HepG2 (cell line): ENCODE measurements around the gene RAB17. TPM values are rescaled to one million over a fixed set of nuclear protein-coding genes. Genes with fewer than 3 reads are reported as not detected.

Source experiments
- ATAC-seq: fragments of 200-7000 bp; cut with Tn5 transposase; 3 replicates; pipeline ENCODE4 v1.9.1; 2020; ENCODE audit warnings: mild to moderate bottlenecking, moderate library complexity
- BruUV-seq: library from RNA; stranded (reverse); fragments of 400-500 nt; replicated peaks from 2 replicates; lab custom pipeline; 2021; lab: Mats Ljungman, UMichigan
- CTCF ChIA-PET: fragments of 300-600 bp; formaldehyde crosslinking; extraction: SDS; loops from one replicate; lab custom pipeline; 2021; ENCODE audit warnings: low total read pairs, inconsistent platforms, low intra/inter-chr PET ratio; lab: Yijun Ruan, JAX
- POLR2A ChIA-PET: fragments of 350-600 bp; sonication (Branson Sonifier 250); formaldehyde crosslinking; loops from one replicate; lab custom pipeline; 2020; ENCODE audit warnings: antibody characterized with exemption, inconsistent platforms; lab: Yijun Ruan, JAX
- DNase-seq: peaks from one replicate; pipeline ENCODE4 v3.0.0-alpha.2; 2015; ENCODE audit warnings: low spot score
- FAIRE-seq: peaks from 3 replicates; lab custom pipeline; 2011; peaks lifted over from hg19 to GRCh38; lab: Jason Lieb, UNC
- H2AFZ ChIP-seq: one replicate; pipeline ENCODE4 v1.6.1; 2011; ENCODE audit warnings: low read length, inconsistent platforms
- H3K27ac ChIP-seq: fragments of 300-600 bp; 3 replicates; pipeline ENCODE4 v1.8.0; 2011; ENCODE audit warnings: mixed run types, mild to moderate bottlenecking, mixed read lengths, low read length, inconsistent platforms; ENCODE audit not compliant: insufficient read depth; ENCODE audit errors: extremely low read length
- H3K27me3 ChIP-seq, 2 experiments: fragments of 200-600 bp in 1 of 2; 2 replicates in 1 of 2; 3 replicates in 1 of 2; pipeline versions ENCODE4 v1.6.0 to v1.8.0; 2011; ENCODE audit warnings: low read length in 2 of 2, mild to moderate bottlenecking in 2 of 2, moderate library complexity in 2 of 2, inconsistent platforms in 1 of 2; ENCODE audit not compliant: insufficient read depth in 2 of 2, control insufficient read depth in 1 of 2
- H3K36me3 ChIP-seq, 2 experiments: fragments of 200-600 bp in 1 of 2; replicated peaks in 1 of 2; 2 replicates in 1 of 2; 3 replicates in 1 of 2; pipeline versions ENCODE4 v1.5.1 to v1.8.0; 2011; ENCODE audit warnings: low read length in 2 of 2, inconsistent platforms in 1 of 2; ENCODE audit not compliant: insufficient read depth in 2 of 2, control insufficient read depth in 1 of 2
- H3K4me1 ChIP-seq: 2 replicates; pipeline ENCODE4 v1.5.1; 2012; ENCODE audit warnings: low read length, inconsistent platforms; ENCODE audit not compliant: insufficient read depth
- H3K4me2 ChIP-seq: 2 replicates; pipeline ENCODE4 v1.6.0; 2011; ENCODE audit warnings: low read depth, low read length, inconsistent platforms
- H3K4me3 ChIP-seq, 3 experiments: fragments of 200-600 bp in 1 of 3; sonication (generic), shearing (Covaris generic) in 1 of 3; replicated peaks in 1 of 3; 2 replicates each; pipeline ENCODE4 v1.5.1; 2011 to 2016; ENCODE audit warnings: low read length in 3 of 3, inconsistent platforms in 2 of 3, low read depth in 2 of 3, mild to moderate bottlenecking in 2 of 3, control low read depth in 1 of 3, mixed read lengths in 1 of 3; ENCODE audit not compliant: insufficient read depth in 1 of 3
- H3K79me2 ChIP-seq: one replicate; pipeline ENCODE4 v1.6.1; 2011; ENCODE audit warnings: low read length, inconsistent platforms; ENCODE audit not compliant: insufficient read depth
- H3K9ac ChIP-seq: 2 replicates; pipeline ENCODE4 v1.6.0; 2011; ENCODE audit warnings: mild to moderate bottlenecking, low read depth, low read length, inconsistent platforms; ENCODE audit not compliant: insufficient read depth
- H3K9me3 ChIP-seq: 2 replicates; pipeline ENCODE4 v1.5.1; 2012; ENCODE audit warnings: mild to moderate bottlenecking, low read length
- H4K20me1 ChIP-seq: 2 replicates; pipeline ENCODE4 v1.6.0; 2011; ENCODE audit warnings: inconsistent platforms, mild to moderate bottlenecking, low read length, moderate library complexity; ENCODE audit not compliant: insufficient read depth
- HNRNPUL1 ChIP-seq: fragments of 200-400 bp; formaldehyde crosslinking; IDR thresholded peaks from 2 replicates; pipeline ENCODE4 v1.6.1; 2017; ENCODE audit warnings: low read depth, mild to moderate bottlenecking, low read length, moderate library complexity
- MYNN ChIP-seq: sonication (generic); formaldehyde crosslinking; IDR thresholded peaks from 2 replicates; pipeline ENCODE4 v1.4.0; 2020; ENCODE audit warnings: mild to moderate bottlenecking, low read depth, missing genetic modification reagents
- NR2F1 ChIP-seq, 2 experiments: fragments of 450-650 bp in 1 of 2; formaldehyde crosslinking in 1 of 2; IDR thresholded peaks; 2 replicates each; pipeline versions ENCODE4 v1.5.0 to v1.6.1; 2016 to 2020; ENCODE audit warnings: mild to moderate bottlenecking in 1 of 2, missing compliant biosample characterization in 1 of 2, missing genetic modification reagents in 1 of 2, moderate library complexity in 1 of 2
- USF2 ChIP-seq, 2 experiments: sonication (generic) in 1 of 2; formaldehyde crosslinking in 1 of 2; IDR thresholded peaks; 2 replicates each; pipeline versions ENCODE4 v1.5.1 to v1.6.1; 2011 to 2020; ENCODE audit warnings: borderline replicate concordance in 1 of 2, low read depth in 1 of 2, low read length in 1 of 2, mild to moderate bottlenecking in 1 of 2, missing genetic modification reagents in 1 of 2, moderate library complexity in 1 of 2
- WGBS: methylation state at CpG from one replicate; pipeline ENCODE4 v1.1.6; 2017; ENCODE audit warnings: low lambda C conversion rate; 5-methylcytosine and 5-hydroxymethylcytosine counted together
- in situ Hi-C: cut with HindIII; loops from 2 replicates; pipeline ENCODE4 v1.10.0; 2017; ENCODE audit warnings: low pct_unique_long_range_greater_than_20kb; ENCODE audit not compliant: extremely low pct_ligation_motif_present
- intact Hi-C: fragments of 100-400 bp; cut with micrococcal nuclease; formaldehyde crosslinking; loops from one replicate; pipeline ENCODE4 v1.10.0; 2022; ENCODE audit not compliant: unreplicated experiment
- polyA plus RNA-seq, 8 experiments: library from polyadenylated mRNA; depleted of rRNA in 3 of 8; stranded (reverse) in 7 of 8; unstranded in 1 of 8; fragments of >200 nt; fragmentation: Illumina TruSeq in 4 of 8; extraction: Trizol in 4 of 8; gene quantifications; 2 replicates each; pipeline versions ENCODE4 v1.2.1 to v1.2.3, GENCODE V29; 2011 to 2016; ENCODE audit warnings: low read depth in 4 of 8, missing spikeins in 1 of 8, mixed read lengths in 1 of 8; ENCODE audit not compliant: insufficient read depth in 1 of 8
- total RNA-seq, 5 experiments: library from RNA; depleted of rRNA; stranded (reverse); fragments of >200 nt; fragmentation: Illumina TruSeq; extraction: Trizol; gene quantifications; 2 replicates each; pipeline ENCODE4 v1.2.3, GENCODE V29; 2016; ENCODE audit warnings: low read depth in 1 of 5
- TF ChIP-seq, protein P1 (sequence below): sonication (generic); formaldehyde crosslinking; conservative IDR thresholded peaks from 2 replicates; pipeline ENCODE4 v1.4.0; 2020; ENCODE audit warnings: mild to moderate bottlenecking, missing genetic modification reagents, moderate library complexity
- TF ChIP-seq, protein P2 (sequence below): IDR thresholded peaks from 2 replicates; pipeline ENCODE4 v1.6.1; 2012; ENCODE audit warnings: low read length, improper control_type of control experiment
- TF ChIP-seq, protein P3 (sequence below): sonication (generic); formaldehyde crosslinking; IDR thresholded peaks from 2 replicates; pipeline ENCODE4 v1.8.1; 2023; ENCODE audit warnings: mild to moderate bottlenecking, missing genetic modification reagents

Gene RAB17
- total and polyA plus RNA-seq, 2 of the 13 experiments (the other 11 are each of a cell fraction or from before 2014, with no cell fraction given): 68.0 to 124 TPM

DNA sequence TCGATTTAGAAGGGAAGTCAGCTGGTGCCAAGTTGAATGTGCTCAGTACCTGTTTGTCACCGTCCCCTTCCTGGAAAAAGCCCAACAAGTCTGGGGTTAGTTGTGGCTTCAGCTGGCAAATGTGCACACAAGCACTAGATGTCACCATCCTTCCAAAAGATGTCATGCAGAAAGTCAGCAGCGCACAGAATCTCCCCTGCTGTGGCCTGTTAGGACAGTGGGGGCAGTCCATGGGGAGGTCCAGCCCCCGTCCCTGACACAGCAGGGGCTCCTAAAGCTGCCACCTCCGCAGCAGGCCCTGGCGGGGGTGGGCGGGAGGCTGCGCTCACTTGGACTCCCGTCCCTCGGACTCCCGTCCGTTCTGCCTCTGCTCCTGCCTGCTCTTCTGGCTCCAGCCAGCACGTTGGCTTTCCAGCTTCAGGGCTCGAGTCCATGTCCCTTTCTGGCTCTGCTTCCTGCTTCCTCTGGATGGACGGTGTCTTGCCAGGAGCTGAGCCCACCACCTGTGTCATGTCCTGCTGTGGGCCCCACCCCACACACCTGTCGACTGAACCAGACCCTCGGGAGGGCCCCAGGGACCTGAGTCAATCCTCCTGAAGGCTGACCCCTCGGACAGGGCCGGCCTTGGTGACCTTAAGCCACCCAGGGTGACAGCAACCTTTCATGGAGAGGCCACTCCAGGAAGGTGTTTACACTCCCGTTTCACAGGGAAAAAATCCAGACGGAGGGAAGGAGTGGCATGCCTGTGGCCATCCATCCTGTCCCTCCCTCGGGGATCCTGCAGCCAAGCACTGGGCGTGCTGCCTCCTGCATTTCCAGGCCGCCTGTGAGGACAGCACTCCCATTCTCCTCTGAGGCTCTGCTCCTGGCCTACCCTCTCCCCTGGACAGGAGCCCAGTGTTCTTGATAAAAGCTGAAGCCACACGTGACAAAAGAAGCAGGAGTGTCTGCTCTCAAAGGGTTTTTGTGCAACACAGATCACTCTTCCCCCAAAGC lies 8.5 kb downstream of the RAB17 start (continued):
- TF ChIP-seq, protein P1, sequence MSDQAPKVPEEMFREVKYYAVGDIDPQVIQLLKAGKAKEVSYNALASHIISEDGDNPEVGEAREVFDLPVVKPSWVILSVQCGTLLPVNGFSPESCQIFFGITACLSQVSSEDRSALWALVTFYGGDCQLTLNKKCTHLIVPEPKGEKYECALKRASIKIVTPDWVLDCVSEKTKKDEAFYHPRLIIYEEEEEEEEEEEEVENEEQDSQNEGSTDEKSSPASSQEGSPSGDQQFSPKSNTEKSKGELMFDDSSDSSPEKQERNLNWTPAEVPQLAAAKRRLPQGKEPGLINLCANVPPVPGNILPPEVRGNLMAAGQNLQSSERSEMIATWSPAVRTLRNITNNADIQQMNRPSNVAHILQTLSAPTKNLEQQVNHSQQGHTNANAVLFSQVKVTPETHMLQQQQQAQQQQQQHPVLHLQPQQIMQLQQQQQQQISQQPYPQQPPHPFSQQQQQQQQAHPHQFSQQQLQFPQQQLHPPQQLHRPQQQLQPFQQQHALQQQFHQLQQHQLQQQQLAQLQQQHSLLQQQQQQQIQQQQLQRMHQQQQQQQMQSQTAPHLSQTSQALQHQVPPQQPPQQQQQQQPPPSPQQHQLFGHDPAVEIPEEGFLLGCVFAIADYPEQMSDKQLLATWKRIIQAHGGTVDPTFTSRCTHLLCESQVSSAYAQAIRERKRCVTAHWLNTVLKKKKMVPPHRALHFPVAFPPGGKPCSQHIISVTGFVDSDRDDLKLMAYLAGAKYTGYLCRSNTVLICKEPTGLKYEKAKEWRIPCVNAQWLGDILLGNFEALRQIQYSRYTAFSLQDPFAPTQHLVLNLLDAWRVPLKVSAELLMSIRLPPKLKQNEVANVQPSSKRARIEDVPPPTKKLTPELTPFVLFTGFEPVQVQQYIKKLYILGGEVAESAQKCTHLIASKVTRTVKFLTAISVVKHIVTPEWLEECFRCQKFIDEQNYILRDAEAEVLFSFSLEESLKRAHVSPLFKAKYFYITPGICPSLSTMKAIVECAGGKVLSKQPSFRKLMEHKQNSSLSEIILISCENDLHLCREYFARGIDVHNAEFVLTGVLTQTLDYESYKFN (CRISPR knock-in tag): no peak

DNA sequence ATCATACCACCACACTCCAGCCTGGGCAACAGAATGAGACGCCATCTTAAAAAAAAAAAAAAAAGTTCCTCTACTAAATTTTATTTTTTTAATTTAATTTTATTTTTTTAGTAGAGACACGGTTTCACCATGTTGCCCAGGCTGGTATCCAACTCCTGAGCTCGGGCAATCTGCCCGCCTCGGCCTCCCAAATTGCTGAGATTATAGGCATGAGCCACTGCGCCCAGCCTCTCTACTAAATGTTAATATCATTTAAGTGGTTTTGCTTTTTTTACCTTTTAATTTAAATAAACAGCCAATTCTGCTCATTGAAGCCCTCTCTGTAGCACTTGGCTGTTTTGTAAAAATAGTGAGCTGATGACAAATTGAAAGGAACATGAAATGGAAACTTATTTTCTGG lies 9.2 kb downstream of the RAB17 start:
- Histone ChIP-seq H3K27ac (peak overlapping the region; percentile 66), H3K9me3 (no peaks in the 10 kb centered on the region), H3K9ac (no peak overlapping the region), H4K20me1 (peaks cover 16% of the 10 kb centered on the region; the same call in 1 of the 2 replicates), H3K4me1 (peaks cover 50% of the 10 kb centered on the region), H2AFZ (no peak overlapping the region), H3K4me3 (no peak overlapping the region), H3K36me3 (peaks cover 28 to 61% of the 10 kb centered on the region in 2 experiments), H3K79me2 (peaks cover 18% of the 10 kb centered on the region), H3K4me2 (no peak overlapping the region), H3K27me3 (no peaks in the 10 kb centered on the region)
- 98% methylated on average over 6 of the region's 6 CpGs for WGBS
- FAIRE-seq (no peak), ATAC-seq (no peak), DNase-seq (no peak)
- in situ Hi-C loops (loop anchor here (5.0 kb wide), 1 partner anchor 91 kb away; no protein-coding TSS in a partner anchor), intact Hi-C loops (loop anchor here (1.0 kb wide), 1 partner anchor 104 kb away; no protein-coding TSS in a partner anchor)
- ChIA-PET CTCF (interaction anchor here (0.7 to 2.3 kb wide), 4 partner anchors 23 to 193 kb away, joined by 3 to 20 read pairs (median 6); no protein-coding TSS in a partner anchor), POLR2A (interaction anchor here (0.7 to 2.5 kb wide), 5 partner anchors 9 to 163 kb away, joined by 3 to 13 read pairs (median 3); no protein-coding TSS in a partner anchor)
- no TSS peak for BruUV-seq
- TF ChIP-seq MYNN: no peak
- TF ChIP-seq, protein P2, sequence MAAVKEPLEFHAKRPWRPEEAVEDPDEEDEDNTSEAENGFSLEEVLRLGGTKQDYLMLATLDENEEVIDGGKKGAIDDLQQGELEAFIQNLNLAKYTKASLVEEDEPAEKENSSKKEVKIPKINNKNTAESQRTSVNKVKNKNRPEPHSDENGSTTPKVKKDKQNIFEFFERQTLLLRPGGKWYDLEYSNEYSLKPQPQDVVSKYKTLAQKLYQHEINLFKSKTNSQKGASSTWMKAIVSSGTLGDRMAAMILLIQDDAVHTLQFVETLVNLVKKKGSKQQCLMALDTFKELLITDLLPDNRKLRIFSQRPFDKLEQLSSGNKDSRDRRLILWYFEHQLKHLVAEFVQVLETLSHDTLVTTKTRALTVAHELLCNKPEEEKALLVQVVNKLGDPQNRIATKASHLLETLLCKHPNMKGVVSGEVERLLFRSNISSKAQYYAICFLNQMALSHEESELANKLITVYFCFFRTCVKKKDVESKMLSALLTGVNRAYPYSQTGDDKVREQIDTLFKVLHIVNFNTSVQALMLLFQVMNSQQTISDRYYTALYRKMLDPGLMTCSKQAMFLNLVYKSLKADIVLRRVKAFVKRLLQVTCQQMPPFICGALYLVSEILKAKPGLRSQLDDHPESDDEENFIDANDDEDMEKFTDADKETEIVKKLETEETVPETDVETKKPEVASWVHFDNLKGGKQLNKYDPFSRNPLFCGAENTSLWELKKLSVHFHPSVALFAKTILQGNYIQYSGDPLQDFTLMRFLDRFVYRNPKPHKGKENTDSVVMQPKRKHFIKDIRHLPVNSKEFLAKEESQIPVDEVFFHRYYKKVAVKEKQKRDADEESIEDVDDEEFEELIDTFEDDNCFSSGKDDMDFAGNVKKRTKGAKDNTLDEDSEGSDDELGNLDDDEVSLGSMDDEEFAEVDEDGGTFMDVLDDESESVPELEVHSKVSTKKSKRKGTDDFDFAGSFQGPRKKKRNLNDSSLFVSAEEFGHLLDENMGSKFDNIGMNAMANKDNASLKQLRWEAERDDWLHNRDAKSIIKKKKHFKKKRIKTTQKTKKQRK: no peak
- TF ChIP-seq, protein P3, sequence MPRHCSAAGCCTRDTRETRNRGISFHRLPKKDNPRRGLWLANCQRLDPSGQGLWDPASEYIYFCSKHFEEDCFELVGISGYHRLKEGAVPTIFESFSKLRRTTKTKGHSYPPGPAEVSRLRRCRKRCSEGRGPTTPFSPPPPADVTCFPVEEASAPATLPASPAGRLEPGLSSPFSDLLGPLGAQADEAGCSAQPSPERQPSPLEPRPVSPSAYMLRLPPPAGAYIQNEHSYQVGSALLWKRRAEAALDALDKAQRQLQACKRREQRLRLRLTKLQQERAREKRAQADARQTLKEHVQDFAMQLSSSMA (CRISPR knock-in tag): no peak
- no peak for TF ChIP-seq HNRNPUL1
- no peak for TF ChIP-seq NR2F1 (CRISPR knock-in tag; IDR thresholded peaks at IDR 0.05)
- TF ChIP-seq USF2 (IDR thresholded peaks at IDR 0.05; ENCODE audit: low read depth, low read length): no peak
- no peak for TF ChIP-seq USF2 (CRISPR knock-in tag; IDR thresholded peaks at IDR 0.05; ENCODE audit: borderline replicate concordance)
